ENCODE results near the gene POC1B. TPM values are rescaled to one million over a fixed set of nuclear protein-coding genes. Genes with fewer than 3 reads are reported as not detected.

Gene POC1B
- total and polyA plus RNA-seq, 8 donors = 19.5 to 27.8 (median 23.1) TPM

GRCh38 chr12:89571491-89572195 lies 45.8 kb upstream of the POC1B start:
- Histone ChIP-seq H3K9me3 (no peaks in the 10 kb centered on the region), H3K36me3 (no peaks in the 10 kb centered on the region), H3K4me3 (no peak overlapping the region), H3K27ac (no peak overlapping the region), H3K27me3 (no peaks in the 10 kb centered on the region), H3K4me1 (peaks cover 0 to 6% of the 10 kb centered on the region in 2 donors)
- TF ChIP-seq, protein P1, sequence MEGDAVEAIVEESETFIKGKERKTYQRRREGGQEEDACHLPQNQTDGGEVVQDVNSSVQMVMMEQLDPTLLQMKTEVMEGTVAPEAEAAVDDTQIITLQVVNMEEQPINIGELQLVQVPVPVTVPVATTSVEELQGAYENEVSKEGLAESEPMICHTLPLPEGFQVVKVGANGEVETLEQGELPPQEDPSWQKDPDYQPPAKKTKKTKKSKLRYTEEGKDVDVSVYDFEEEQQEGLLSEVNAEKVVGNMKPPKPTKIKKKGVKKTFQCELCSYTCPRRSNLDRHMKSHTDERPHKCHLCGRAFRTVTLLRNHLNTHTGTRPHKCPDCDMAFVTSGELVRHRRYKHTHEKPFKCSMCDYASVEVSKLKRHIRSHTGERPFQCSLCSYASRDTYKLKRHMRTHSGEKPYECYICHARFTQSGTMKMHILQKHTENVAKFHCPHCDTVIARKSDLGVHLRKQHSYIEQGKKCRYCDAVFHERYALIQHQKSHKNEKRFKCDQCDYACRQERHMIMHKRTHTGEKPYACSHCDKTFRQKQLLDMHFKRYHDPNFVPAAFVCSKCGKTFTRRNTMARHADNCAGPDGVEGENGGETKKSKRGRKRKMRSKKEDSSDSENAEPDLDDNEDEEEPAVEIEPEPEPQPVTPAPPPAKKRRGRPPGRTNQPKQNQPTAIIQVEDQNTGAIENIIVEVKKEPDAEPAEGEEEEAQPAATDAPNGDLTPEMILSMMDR (IDR thresholded peaks at IDR 0.05) = no peak
- intact Hi-C loops (cut with DNase I) = no loop called here
- no peak for DNase-seq
- ATAC-seq = no peak

DNA sequence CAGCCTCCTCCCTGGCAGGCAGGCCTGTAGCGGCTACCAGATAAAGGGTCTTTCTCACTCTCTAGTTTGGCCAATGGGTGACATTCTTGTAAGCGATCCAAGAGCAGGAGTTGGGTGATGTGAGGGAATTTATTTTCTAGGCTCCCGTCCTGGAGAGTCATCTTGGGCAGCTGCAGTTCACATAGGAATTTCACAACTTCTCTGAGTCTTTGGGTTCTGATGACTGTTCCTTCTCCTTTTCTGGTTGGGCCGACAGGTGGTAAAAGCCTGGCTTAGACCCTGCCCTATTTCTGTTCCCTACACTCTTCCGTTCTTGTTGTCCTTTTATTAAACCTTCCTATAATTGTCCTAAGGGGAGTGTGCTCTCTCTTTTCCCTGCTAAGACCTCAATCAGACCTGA lies 42.6 kb upstream of the POC1B start:
- no peaks in the 10 kb centered on the region for H3K27me3 ChIP-seq
- ATAC-seq (peak; percentile 48), DNase-seq (no peak)
- H3K36me3 ChIP-seq = no peaks in the 10 kb centered on the region
- H3K27ac ChIP-seq = no peak overlapping the region
- no peaks in the 10 kb centered on the region for H3K9me3 ChIP-seq
- intact Hi-C loops (cut with DNase I) = no loop called here
- no peak overlapping the region for H3K4me3 ChIP-seq
- H3K4me1 ChIP-seq = no peaks in the 10 kb centered on the region
- TF ChIP-seq, protein P1 (IDR thresholded peaks at IDR 0.05) = no peak

GRCh38 chr12:89567691-89568239 lies 41.9 kb upstream of the POC1B start:
- peak; percentile 74 for ATAC-seq
- TF ChIP-seq, protein P1 (IDR thresholded peaks at IDR 0.05) = no peak

DNA sequence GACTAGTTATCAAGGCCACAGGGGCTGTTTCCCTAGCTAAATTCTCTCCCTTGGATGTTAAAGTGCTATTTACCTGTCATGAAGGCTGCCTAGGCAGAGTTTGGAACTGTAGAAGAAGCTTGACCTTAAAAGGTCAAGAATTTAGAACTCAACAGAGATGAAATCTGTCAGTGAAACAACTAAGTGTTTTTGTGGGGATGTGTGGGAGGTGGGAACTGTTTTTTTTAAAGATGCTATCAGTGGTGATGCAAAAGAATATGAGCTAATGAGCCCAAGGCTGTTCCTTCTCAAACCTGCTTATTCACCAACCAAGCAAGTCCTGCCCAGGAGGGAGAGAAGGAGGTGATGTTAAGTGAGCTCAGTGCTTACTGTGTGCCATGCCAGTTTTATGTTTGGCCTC lies 40.8 kb upstream of the POC1B start:
- Histone ChIP-seq H3K27ac (no peak overlapping the region), H3K4me1 (no peaks in the 10 kb centered on the region), H3K9me3 (no peaks in the 10 kb centered on the region), H3K4me3 (no peak overlapping the region), H3K36me3 (no peaks in the 10 kb centered on the region), H3K27me3 (no peaks in the 10 kb centered on the region)
- no peak for DNase-seq
- no peak for ATAC-seq
- TF ChIP-seq, protein P1 (IDR thresholded peaks at IDR 0.05) = no peak
- intact Hi-C loops (cut with DNase I) = no loop called here

More at GRCh38 chr12:89567691-89568239, 41.9 kb upstream of the POC1B start:
- DNase-seq = no peak
- H3K4me1 ChIP-seq = no peaks in the 10 kb centered on the region
- H3K9me3 ChIP-seq = no peaks in the 10 kb centered on the region
- intact Hi-C loops (cut with DNase I) = no loop called here
- H3K27ac ChIP-seq = no peak overlapping the region
- no peak overlapping the region for H3K4me3 ChIP-seq
- H3K27me3 ChIP-seq = no peaks in the 10 kb centered on the region
- no peaks in the 10 kb centered on the region for H3K36me3 ChIP-seq

GRCh38 chr12:89565002-89565401 lies 39.2 kb upstream of the POC1B start:
- no peak overlapping the region for H3K27ac ChIP-seq
- no peak for ATAC-seq
- no peaks in the 10 kb centered on the region for H3K27me3 ChIP-seq
- intact Hi-C loops (cut with DNase I) = no loop called here
- TF ChIP-seq, protein P1 (IDR thresholded peaks at IDR 0.05) = no peak
- H3K4me1 ChIP-seq = no peaks in the 10 kb centered on the region
- no peak for DNase-seq
- no peaks in the 10 kb centered on the region for H3K9me3 ChIP-seq
- no peak overlapping the region for H3K4me3 ChIP-seq
- no peaks in the 10 kb centered on the region for H3K36me3 ChIP-seq

Data from left lung (tissue), 10 donors.